HL-60 (cell line): ENCODE data around the gene LEKR1.

Experiments
- CTCF ChIP-seq: IDR thresholded peaks from one replicate; pipeline ENCODE4 v1.5.1; 2011; ENCODE audit warnings: low read length, control low read depth, inconsistent platforms; ENCODE audit not compliant: insufficient read depth
- TF ChIP-seq, protein P1 (sequence below): IDR thresholded peaks from 2 replicates; pipeline ENCODE4 v1.6.1; 2012; ENCODE audit warnings: low read depth; ENCODE audit not compliant: insufficient replicate concordance

GRCh38 chr3:156781310-156782230 is 44.6 kb upstream of the LEKR1 start:
- TF ChIP-seq CTCF, result no peak
- TF ChIP-seq, protein P1, sequence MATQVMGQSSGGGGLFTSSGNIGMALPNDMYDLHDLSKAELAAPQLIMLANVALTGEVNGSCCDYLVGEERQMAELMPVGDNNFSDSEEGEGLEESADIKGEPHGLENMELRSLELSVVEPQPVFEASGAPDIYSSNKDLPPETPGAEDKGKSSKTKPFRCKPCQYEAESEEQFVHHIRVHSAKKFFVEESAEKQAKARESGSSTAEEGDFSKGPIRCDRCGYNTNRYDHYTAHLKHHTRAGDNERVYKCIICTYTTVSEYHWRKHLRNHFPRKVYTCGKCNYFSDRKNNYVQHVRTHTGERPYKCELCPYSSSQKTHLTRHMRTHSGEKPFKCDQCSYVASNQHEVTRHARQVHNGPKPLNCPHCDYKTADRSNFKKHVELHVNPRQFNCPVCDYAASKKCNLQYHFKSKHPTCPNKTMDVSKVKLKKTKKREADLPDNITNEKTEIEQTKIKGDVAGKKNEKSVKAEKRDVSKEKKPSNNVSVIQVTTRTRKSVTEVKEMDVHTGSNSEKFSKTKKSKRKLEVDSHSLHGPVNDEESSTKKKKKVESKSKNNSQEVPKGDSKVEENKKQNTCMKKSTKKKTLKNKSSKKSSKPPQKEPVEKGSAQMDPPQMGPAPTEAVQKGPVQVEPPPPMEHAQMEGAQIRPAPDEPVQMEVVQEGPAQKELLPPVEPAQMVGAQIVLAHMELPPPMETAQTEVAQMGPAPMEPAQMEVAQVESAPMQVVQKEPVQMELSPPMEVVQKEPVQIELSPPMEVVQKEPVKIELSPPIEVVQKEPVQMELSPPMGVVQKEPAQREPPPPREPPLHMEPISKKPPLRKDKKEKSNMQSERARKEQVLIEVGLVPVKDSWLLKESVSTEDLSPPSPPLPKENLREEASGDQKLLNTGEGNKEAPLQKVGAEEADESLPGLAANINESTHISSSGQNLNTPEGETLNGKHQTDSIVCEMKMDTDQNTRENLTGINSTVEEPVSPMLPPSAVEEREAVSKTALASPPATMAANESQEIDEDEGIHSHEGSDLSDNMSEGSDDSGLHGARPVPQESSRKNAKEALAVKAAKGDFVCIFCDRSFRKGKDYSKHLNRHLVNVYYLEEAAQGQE, result no peak
